HG03439 (cell line): ENCODE data around the gene OXNAD1.

Experiments
- ATAC-seq: cut with Tn5 transposase; IDR thresholded peaks from one replicate; pipeline ENCODE4 v1.9.1; 2021; ENCODE audit warnings: mild to moderate bottlenecking, moderate library complexity; ENCODE audit not compliant: unreplicated experiment

Gene OXNAD1

GRCh38 chr3:16264708-16265454, at the start of gene OXNAD1, which contains the start of gene DPH3:
TSS of gene OXNAD1 (plus strand) at chr3:16265212. CDS start at chr3:16270953, 5,741 bp downstream.
TSS of gene DPH3 (minus strand) at chr3:16264943. CDS start at chr3:16264876, 67 bp downstream.
- peak; percentile 98 for ATAC-seq

- no peak for ATAC-seq
These were observed 48.6 kb upstream of the OXNAD1 start for GRCh38 chr3:16216373-16216935.

- no peak for ATAC-seq
These were observed 45.2 kb upstream of the OXNAD1 start for GRCh38 chr3:16219777-16220176.

- no peak for ATAC-seq
These were observed 43.0 kb upstream of the OXNAD1 start for GRCh38 chr3:16221990-16222389.

- no peak for ATAC-seq
These were observed 42.5 kb upstream of the OXNAD1 start for GRCh38 chr3:16222547-16222946.

- no peak for ATAC-seq
These were observed 40.7 kb upstream of the OXNAD1 start for GRCh38 chr3:16224325-16224724.

GRCh38 chr3:16227566-16227965, 37.4 kb upstream of the OXNAD1 start:
- no peak for ATAC-seq

- no peak for ATAC-seq
These were observed 35.3 kb upstream of the OXNAD1 start for GRCh38 chr3:16229681-16230080.

GRCh38 chr3:16231983-16232382, 33.0 kb upstream of the OXNAD1 start:
- ATAC-seq: no peak

GRCh38 chr3:16233806-16234205, 31.2 kb upstream of the OXNAD1 start:
- ATAC-seq: no peak

GRCh38 chr3:16234281-16234680, 30.7 kb upstream of the OXNAD1 start:
- no peak for ATAC-seq

GRCh38 chr3:16236030-16236639, 28.9 kb upstream of the OXNAD1 start:
- no peak for ATAC-seq

GRCh38 chr3:16236856-16237393, 28.1 kb upstream of the OXNAD1 start:
- ATAC-seq: no peak

GRCh38 chr3:16239086-16239770, 25.8 kb upstream of the OXNAD1 start:
- ATAC-seq: no peak

- ATAC-seq: no peak
These were observed 25.2 kb upstream of the OXNAD1 start for GRCh38 chr3:16239780-16240179.

- no peak for ATAC-seq
These were observed 24.6 kb upstream of the OXNAD1 start for GRCh38 chr3:16240229-16241023.

- ATAC-seq: no peak
These were observed 23.8 kb upstream of the OXNAD1 start for GRCh38 chr3:16241225-16241624.

GRCh38 chr3:16242177-16242576, 22.8 kb upstream of the OXNAD1 start:
- ATAC-seq: no peak

- ATAC-seq: no peak
These were observed 21.1 kb upstream of the OXNAD1 start for GRCh38 chr3:16243706-16244490.

GRCh38 chr3:16245609-16246008, 19.4 kb upstream of the OXNAD1 start:
- ATAC-seq: no peak
